ENCODE data around the gene SRRM3. TPM values are rescaled to one million over a fixed set of nuclear protein-coding genes. Genes with fewer than 3 reads are reported as not detected.
"Not testable (repeated sequence)": the region's sequence is repeated elsewhere in the genome, so short reads cannot be mapped to it uniquely, and the experiment has no call there.

SRRM3 gene
- total RNA-seq, 2 experiments from 2014 or later, result not detected

DNA sequence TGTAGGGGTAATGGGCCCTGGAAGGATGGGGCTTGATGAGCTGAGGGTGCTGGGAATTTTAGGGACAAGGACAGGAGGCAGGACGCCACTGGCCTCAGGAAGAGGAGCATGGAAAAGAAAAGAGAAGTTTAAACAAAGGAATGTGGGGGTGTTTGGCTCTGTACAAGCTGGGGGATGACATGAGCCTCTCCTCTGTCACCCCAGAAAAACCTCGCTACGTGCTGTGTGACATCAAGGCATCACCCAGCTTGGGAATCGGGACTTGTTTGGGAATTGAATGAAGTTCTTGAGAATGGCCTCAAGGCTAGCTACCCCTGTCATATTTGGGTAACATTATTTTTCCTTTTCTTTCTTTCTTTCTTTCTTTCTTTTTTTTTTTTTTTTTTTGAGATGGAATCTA is 53.1 kb downstream of the SRRM3 start:
- ChIA-PET CTCF (interaction anchor here (0.6 to 2.0 kb wide), 2 partner anchors 39 to 59 kb away, joined by 4 to 5 read pairs; no protein-coding TSS in a partner anchor), POLR2A (no interaction called here)

DNA sequence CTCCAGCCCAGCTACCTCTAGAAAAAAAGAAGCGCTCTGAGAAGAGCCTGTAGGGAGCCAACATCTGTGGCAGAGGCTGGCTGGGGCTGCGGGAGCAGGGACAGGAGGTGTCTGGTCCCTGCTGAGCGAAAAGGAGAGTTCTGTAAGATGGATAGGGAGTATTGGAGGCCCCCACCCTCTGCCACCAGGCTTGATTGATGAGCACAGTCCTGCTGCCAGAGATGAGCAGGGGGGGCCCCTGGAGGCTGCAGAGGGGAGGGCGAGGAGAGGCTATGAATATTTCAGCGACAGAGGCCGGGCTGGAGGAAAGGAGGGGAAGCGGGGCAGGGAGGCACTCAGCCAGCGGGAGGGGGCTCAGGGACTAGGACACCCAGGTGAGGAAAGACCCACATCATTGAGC is 56.3 kb downstream of the SRRM3 start:
- CTCF ChIA-PET, result interaction anchor here (0.6 kb wide), 1 partner anchor 9 kb away, joined by 3 read pairs; no protein-coding TSS in a partner anchor
- POLR2A ChIA-PET, result no interaction called here

- POLR2A ChIA-PET, result no interaction called here
- CTCF ChIA-PET, result no interaction called here
Measured at GRCh38 chr7:76259124-76260093, 57.7 kb downstream of the SRRM3 start.

- POLR2A ChIA-PET, result no interaction called here
- CTCF ChIA-PET, result no interaction called here
Measured at GRCh38 chr7:76260171-76260703, 58.5 kb downstream of the SRRM3 start.

DNA sequence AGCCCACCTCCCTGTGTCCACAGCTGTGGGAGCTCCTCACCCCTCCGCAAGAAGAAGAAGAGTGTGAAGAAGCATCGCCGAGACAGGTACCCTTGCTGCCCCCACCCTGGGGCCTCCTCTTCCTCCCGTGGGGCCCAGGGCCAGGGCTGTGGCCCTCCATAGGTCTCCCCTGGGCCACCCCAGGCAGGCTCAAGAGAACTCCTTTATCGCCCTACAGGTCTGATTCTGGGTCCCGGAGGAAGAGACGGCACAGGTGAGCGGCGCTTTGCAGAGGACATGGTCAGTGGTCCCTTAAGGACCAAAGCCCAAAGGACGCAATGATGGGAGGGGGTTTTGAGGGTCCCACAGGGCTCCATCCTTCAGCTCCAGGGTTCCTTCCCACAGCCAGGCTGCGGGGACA is 59.6 kb downstream of the SRRM3 start:
- POLR2A ChIA-PET, result no interaction called here

DNA sequence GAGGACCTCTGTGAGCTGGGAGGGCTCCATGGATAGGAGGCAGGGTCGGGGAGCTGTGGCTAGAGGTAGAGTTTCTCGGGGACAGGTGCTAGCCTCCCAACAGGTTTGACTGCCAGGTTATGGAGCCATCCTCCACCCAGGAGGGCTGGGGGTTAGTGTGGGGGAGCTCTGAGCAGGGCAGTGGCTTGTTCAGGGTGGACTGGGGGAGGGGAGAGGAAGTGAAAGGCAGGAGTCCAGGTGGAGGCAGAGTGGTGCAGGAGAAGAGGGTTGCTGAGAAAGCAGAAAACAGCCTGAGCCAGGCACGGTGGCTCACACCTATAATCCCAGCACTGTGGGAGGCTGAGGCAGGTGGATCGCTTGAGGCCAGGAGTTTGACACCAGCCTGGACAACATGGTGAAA is 60.2 kb downstream of the SRRM3 start:
- POLR2A ChIA-PET, result interaction anchor here (1.1 kb wide), 1 partner anchor 14 kb away, joined by 3 read pairs; no protein-coding TSS in a partner anchor
- CTCF ChIA-PET, result interaction anchor here (0.7 to 3.0 kb wide), 4 partner anchors 16 to 84 kb away, joined by 4 to 25 read pairs (median 9); partner anchors contain the start of gene SRRM3

More for the DNA sequence above, 59.6 kb downstream of the SRRM3 start:
- CTCF ChIA-PET, result interaction anchor here (0.5 to 3.0 kb wide), 4 partner anchors 30 to 83 kb away, joined by 3 to 25 read pairs (median 7); no protein-coding TSS in a partner anchor

DNA sequence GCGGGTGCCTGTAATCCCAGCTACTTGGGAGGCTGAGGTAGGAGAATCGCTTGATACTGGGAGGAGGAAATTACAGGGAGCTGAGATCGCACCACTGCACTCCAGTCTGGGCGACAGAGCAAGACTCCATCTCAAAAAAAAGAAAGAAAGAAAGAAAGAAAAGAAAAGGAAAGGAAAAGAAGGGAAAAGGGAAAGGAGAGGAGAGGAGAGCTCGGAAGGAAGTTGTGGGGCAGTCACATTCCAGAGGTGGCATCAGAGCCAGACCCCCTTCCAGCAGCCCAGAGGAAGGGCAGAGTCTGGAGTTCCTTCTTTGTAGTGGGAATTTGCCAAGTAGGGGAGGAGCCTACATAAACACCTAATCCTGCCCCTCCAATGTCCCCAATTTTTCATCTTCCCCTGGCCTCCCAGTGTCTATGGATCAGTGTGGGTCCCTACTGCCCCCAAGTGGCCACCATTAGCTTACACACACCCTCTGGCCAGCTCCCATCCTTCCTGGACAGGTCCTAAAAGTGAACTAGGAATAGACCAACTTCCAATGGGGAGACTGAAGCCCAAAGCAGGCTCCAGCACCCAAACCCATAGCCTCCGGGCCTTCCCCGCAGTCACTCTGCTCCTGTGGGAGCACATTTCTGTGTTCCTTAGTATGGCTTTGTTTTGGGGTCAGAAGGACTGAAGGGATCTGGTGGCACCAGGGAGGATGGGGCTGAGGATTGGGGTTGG is 61.1 kb downstream of the SRRM3 start:
- POLR2A ChIA-PET, result interaction anchor here (1.1 kb wide), 1 partner anchor 13 kb away, joined by 3 read pairs; no protein-coding TSS in a partner anchor
- CTCF ChIA-PET, result interaction anchor here (0.5 to 3.0 kb wide), 11 partner anchors 11 to 536 kb away, joined by 3 to 25 read pairs (median 4); partner anchors contain the start of gene SRRM3

GRCh38 chr7:76265299-76265698 is 63.6 kb downstream of the SRRM3 start:
- POLR2A ChIA-PET, result no interaction called here
- CTCF ChIA-PET, result interaction anchor here (0.6 to 1.6 kb wide), 4 partner anchors 26 to 87 kb away, joined by 3 to 6 read pairs (median 4); no protein-coding TSS in a partner anchor

- POLR2A ChIA-PET, result no interaction called here
Measured at GRCh38 chr7:76267107-76267893, 65.6 kb downstream of the SRRM3 start.

GRCh38 chr7:76267894-76268183 is 66.1 kb downstream of the SRRM3 start:
- POLR2A ChIA-PET, result no interaction called here
- CTCF ChIA-PET, result no interaction called here

More at GRCh38 chr7:76267107-76267893, 65.6 kb downstream of the SRRM3 start:
- CTCF ChIA-PET, result no interaction called here

GRCh38 chr7:76268376-76268775 is 66.7 kb downstream of the SRRM3 start:
- ChIA-PET POLR2A (no interaction called here), CTCF (no interaction called here)

DNA sequence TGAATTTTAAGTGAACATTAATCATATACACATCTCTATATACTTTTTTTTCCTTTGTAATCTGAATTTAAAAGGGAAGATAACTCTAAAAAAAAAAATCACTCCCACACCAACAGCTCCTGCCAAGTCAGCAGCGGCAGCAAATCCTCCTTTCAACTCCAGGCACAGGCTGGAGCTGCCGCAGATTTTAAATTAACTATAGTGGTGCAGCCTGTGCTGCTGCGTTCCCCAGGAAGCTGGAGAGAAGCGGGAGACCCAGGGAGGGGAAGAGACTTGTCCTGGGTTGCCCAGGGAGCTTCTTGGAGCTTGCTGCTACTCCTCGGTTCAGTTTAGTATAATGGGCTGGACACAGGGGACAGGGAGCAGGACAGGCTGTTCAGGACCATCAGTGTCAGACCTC is 68.2 kb downstream of the SRRM3 start:
- POLR2A ChIA-PET, result no interaction called here
- CTCF ChIA-PET, result interaction anchor here (2.0 kb wide), 1 partner anchor 44 kb away, joined by 6 read pairs; no protein-coding TSS in a partner anchor

DNA sequence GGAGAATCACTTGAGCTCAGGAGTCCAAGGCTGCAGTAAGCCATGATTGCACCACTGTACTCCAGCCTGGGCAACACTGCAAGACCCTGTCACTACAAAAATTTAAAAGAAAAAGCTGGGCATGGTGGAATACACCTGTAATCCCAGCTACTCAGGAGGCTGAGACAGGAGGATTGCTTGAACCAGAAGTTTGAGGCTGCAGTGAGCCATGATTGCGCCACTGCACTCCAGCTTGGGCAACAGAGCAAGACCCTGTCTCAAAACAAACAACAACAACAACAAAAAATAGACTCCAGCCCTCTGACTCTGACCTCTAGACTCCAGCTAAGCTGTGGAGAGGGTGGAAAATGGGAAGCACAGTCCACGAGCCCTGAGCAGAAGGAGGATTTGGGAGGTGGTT is 69.7 kb downstream of the SRRM3 start:
- POLR2A ChIA-PET, result not testable (repeated sequence)
- CTCF ChIA-PET, result interaction anchor here (1.1 kb wide), 1 partner anchor 45 kb away, joined by 3 read pairs; no protein-coding TSS in a partner anchor

- ChIA-PET POLR2A (no interaction called here), CTCF (no interaction called here)
Measured at GRCh38 chr7:76272142-76272541, 70.4 kb downstream of the SRRM3 start.

DNA sequence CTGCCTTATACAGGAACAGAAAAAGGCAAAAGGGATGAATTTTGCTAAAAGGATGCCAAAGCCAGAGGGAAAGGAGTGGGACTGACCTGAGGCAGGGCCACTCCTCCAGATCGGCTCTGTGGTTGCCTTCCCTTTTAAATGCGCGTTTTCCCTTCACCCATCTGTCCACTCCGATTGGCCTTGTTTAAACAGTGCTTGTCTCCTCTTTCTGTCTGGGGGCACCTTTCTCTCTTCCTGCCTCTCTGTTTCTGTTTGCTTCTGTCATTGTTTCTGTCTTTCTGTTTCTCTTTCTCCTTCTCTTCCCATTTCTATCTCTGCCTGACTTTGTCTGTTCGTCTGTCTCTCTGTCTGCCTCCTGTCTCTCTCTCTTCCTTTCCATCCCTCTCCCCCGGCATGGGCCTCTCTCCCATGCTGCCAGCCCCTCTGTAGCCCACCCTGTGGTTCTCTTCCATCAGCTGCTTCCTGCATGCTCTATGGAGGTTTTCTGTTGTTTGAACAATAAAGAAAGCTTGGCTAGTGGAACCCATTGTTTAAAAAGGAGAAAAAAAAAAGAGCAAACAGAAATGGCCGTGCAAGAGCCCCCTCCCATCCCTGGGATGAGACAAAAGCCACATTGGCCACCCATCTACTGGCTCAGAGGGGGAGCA is 71.3 kb downstream of the SRRM3 start:
- ChIA-PET POLR2A (no interaction called here), CTCF (interaction anchor here (0.6 to 1.0 kb wide), 2 partner anchors 25 to 41 kb away, joined by 3 read pairs; no protein-coding TSS in a partner anchor)

DNA sequence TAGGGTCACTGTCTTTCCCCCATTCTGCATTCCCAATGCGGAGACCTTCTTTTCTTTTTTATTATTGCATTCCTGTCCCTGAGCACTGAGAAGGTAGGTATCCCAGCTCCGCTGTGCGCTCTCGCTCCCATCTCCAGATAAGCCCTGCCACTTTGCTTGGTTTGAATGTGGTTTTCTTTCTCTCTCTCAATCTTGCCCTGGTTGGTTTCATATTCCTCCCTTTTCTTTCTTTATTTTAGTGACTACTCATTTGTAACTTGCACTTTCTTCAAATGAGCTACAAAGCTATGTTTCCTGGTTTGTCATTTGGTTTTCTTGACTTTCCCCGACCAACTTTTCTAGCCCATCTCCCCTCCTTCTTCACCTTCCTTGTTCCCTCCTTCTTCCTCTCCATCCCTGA is 71.8 kb downstream of the SRRM3 start:
- CTCF ChIA-PET, result interaction anchor here (0.6 to 1.2 kb wide), 3 partner anchors 13 to 40 kb away, joined by 3 to 4 read pairs (median 3); no protein-coding TSS in a partner anchor
- POLR2A ChIA-PET, result no interaction called here

GRCh38 chr7:76278540-76278939 is 76.8 kb downstream of the SRRM3 start:
- POLR2A ChIA-PET, result no interaction called here
- CTCF ChIA-PET, result interaction anchor here (0.6 to 2.2 kb wide), 3 partner anchors 16 to 167 kb away, joined by 3 to 10 read pairs (median 4); no protein-coding TSS in a partner anchor

GRCh38 chr7:76280408-76280807 is 78.7 kb downstream of the SRRM3 start:
- POLR2A ChIA-PET, result no interaction called here
- CTCF ChIA-PET, result no interaction called here
